ENCODE data around the gene PRTG. TPM values are rescaled to one million over a fixed set of nuclear protein-coding genes. Genes with fewer than 3 reads are reported as not detected.
A peak's percentile ranks its signal among the peaks of the same experiment; 100 is the strongest.
"Not testable (repeated sequence)": the region's sequence is repeated elsewhere in the genome, so short reads cannot be mapped to it uniquely, and the experiment has no call there.

Gene PRTG
- total and polyA plus RNA-seq, 3 experiments from 2014 or later = not detected

GRCh38 chr15:55613727-55614126 lies 129.2 kb downstream of the PRTG start:
- CTCF ChIA-PET = no interaction called here
- Mint-ChIP-seq H3K4me3 (no peak overlapping the region), H3K4me1 (no peaks in the 10 kb centered on the region), H3K27me3 (peaks cover 5 to 56% of the 10 kb centered on the region in 2 donors), H3K36me3 (no peaks in the 10 kb centered on the region), H3K27ac (no peak overlapping the region), H3K9me3 (peaks cover 0 to 3% (median 0%) of the 10 kb centered on the region in 5 donors)
- no peaks in the 10 kb centered on the region for H3K4me1 ChIP-seq (ENCODE audit: insufficient read depth, low read length)
- no peaks in the 10 kb centered on the region for H3K9me3 ChIP-seq (ENCODE audit: low read length)
- no peaks in the 10 kb centered on the region for H3K36me3 ChIP-seq (ENCODE audit: insufficient read depth, low read length)
- POLR2A ChIA-PET = no interaction called here
- H3K27ac ChIP-seq (ENCODE audit: low read depth, low read length) = no peak overlapping the region
- no peaks in the 10 kb centered on the region for H3K27me3 ChIP-seq (ENCODE audit: insufficient read depth, low read length, poor library complexity, severe bottlenecking)
- no peak for DNase-seq
- H3K4me3 ChIP-seq (ENCODE audit: low read length) = no peak overlapping the region

DNA sequence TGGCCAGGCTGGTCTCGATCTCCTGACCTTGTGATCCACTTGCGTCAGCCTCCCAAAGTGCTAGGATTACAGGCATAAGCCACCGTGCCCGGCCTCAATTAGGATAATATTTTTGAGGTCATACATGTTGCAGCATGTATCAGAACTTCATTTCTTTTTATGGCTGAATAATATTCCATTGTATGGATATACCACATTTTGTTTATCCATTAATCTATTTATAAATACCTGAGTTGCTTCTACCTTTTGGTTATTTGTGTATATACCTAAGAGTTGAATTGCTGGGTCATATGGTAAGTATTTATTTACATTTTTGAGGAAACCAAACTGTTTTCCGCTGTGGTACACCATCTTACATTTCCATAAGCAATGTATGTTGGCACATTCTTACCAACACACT lies 136.7 kb downstream of the PRTG start:
- POLR2A ChIA-PET = no interaction called here
- Histone ChIP-seq H3K4me3 (ENCODE audit: low read length) (no peak overlapping the region), H3K27ac (ENCODE audit: low read depth, low read length) (no peak overlapping the region), H3K9me3 (ENCODE audit: low read length) (no peaks in the 10 kb centered on the region), H3K36me3 (ENCODE audit: insufficient read depth, low read length) (no peaks in the 10 kb centered on the region), H3K27me3 (ENCODE audit: insufficient read depth, low read length, poor library complexity, severe bottlenecking) (no peaks in the 10 kb centered on the region), H3K4me1 (ENCODE audit: insufficient read depth, low read length) (no peaks in the 10 kb centered on the region)
- H3K27ac Mint-ChIP-seq = no peak overlapping the region
- no peak overlapping the region for H3K4me3 Mint-ChIP-seq
- peaks cover 0 to 2% (median 0%) of the 10 kb centered on the region in 3 donors for H3K36me3 Mint-ChIP-seq
- peaks cover 4 to 31% of the 10 kb centered on the region in 2 donors for H3K27me3 Mint-ChIP-seq
- CTCF ChIA-PET = no interaction called here
- peaks cover 3 to 18% (median 7%) of the 10 kb centered on the region in 5 donors for H3K9me3 Mint-ChIP-seq
- no peaks in the 10 kb centered on the region for H3K4me1 Mint-ChIP-seq
- DNase-seq = no peak

- H3K4me1 Mint-ChIP-seq = no peaks in the 10 kb centered on the region
- no peaks in the 10 kb centered on the region for H3K9me3 ChIP-seq (ENCODE audit: low read length)
- no peak overlapping the region for H3K4me3 Mint-ChIP-seq
- peaks cover under 1 to 6% (median 4%) of the 10 kb centered on the region in 5 donors for H3K9me3 Mint-ChIP-seq
- ChIA-PET POLR2A (no interaction called here), CTCF (no interaction called here)
- H3K27ac ChIP-seq (ENCODE audit: low read depth, low read length) = no peak overlapping the region
- H3K36me3 Mint-ChIP-seq = no peaks in the 10 kb centered on the region
- no peaks in the 10 kb centered on the region for H3K36me3 ChIP-seq (ENCODE audit: insufficient read depth, low read length)
- no peaks in the 10 kb centered on the region for H3K27me3 ChIP-seq (ENCODE audit: insufficient read depth, low read length, poor library complexity, severe bottlenecking)
- DNase-seq = no peak
- H3K27ac Mint-ChIP-seq = no peak overlapping the region
- H3K4me3 ChIP-seq (ENCODE audit: low read length) = no peak overlapping the region
- H3K4me1 ChIP-seq (ENCODE audit: insufficient read depth, low read length) = no peaks in the 10 kb centered on the region
- peaks cover 13 to 25% of the 10 kb centered on the region in 2 donors for H3K27me3 Mint-ChIP-seq
These were observed 141.6 kb downstream of the PRTG start for GRCh38 chr15:55601374-55601773.

DNA sequence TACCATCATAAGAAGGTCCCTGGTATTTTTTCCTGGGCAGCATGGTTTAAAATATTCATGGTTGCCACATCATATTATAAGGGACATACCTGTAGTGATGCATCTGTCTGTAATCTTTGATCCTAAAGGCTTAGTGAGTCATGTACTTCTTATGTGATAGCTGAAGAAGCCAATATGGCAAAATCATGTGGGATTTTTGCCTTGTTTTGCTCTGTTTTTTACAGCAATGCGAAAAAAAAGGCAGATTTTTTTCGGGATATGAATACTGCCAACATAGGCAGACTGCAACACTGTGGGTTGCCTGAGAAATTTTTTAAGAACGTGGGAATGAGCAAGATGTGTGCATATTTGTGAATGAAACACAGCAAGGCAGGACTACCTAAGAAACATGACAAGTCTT lies 143.5 kb downstream of the PRTG start:
- Mint-ChIP-seq H3K4me3 (no peak overlapping the region), H3K27me3 (peaks cover 10 to 30% of the 10 kb centered on the region in 2 donors), H3K27ac (no peak overlapping the region), H3K9me3 (peaks cover 0 to 4% (median 1%) of the 10 kb centered on the region in 5 donors), H3K4me1 (no peaks in the 10 kb centered on the region), H3K36me3 (no peaks in the 10 kb centered on the region)
- no peak overlapping the region for H3K4me3 ChIP-seq (ENCODE audit: low read length)
- ChIA-PET POLR2A (no interaction called here), CTCF (no interaction called here)
- no peak for DNase-seq
- H3K27ac ChIP-seq (ENCODE audit: low read depth, low read length) = no peak overlapping the region
- H3K4me1 ChIP-seq (ENCODE audit: insufficient read depth, low read length) = no peaks in the 10 kb centered on the region
- H3K36me3 ChIP-seq (ENCODE audit: insufficient read depth, low read length) = no peaks in the 10 kb centered on the region
- H3K9me3 ChIP-seq (ENCODE audit: low read length) = no peaks in the 10 kb centered on the region
- no peaks in the 10 kb centered on the region for H3K27me3 ChIP-seq (ENCODE audit: insufficient read depth, low read length, poor library complexity, severe bottlenecking)

GRCh38 chr15:55593019-55593418 lies 149.9 kb downstream of the PRTG start:
- H3K27me3 Mint-ChIP-seq = peaks cover 35 to 38% of the 10 kb centered on the region in 2 donors
- DNase-seq; H3K4me1 ChIP-seq (ENCODE audit: insufficient read depth, low read length); H3K4me3 ChIP-seq (ENCODE audit: low read length); H3K9me3 ChIP-seq (ENCODE audit: low read length); H3K27ac Mint-ChIP-seq; H3K4me3 Mint-ChIP-seq; H3K27ac ChIP-seq (ENCODE audit: low read depth, low read length); H3K9me3 Mint-ChIP-seq; H3K4me1 Mint-ChIP-seq; CTCF ChIA-PET; H3K36me3 Mint-ChIP-seq; POLR2A ChIA-PET; H3K36me3 ChIP-seq (ENCODE audit: insufficient read depth, low read length): not testable (repeated sequence)
- peaks cover 11% of the 10 kb centered on the region for H3K27me3 ChIP-seq (ENCODE audit: insufficient read depth, low read length, poor library complexity, severe bottlenecking)

- H3K27ac Mint-ChIP-seq = no peak overlapping the region
- H3K27me3 Mint-ChIP-seq = peaks cover 31 to 34% of the 10 kb centered on the region in 2 donors
- ChIA-PET CTCF (no interaction called here), POLR2A (no interaction called here)
- no peak overlapping the region for H3K4me3 ChIP-seq (ENCODE audit: low read length)
- H3K36me3 ChIP-seq (ENCODE audit: insufficient read depth, low read length) = no peaks in the 10 kb centered on the region
- DNase-seq = no peak
- no peak overlapping the region for H3K27ac ChIP-seq (ENCODE audit: low read depth, low read length)
- no peaks in the 10 kb centered on the region for H3K9me3 ChIP-seq (ENCODE audit: low read length)
- H3K36me3 Mint-ChIP-seq = peaks cover 0 to 1% (median 0%) of the 10 kb centered on the region in 3 donors
- H3K4me1 ChIP-seq (ENCODE audit: insufficient read depth, low read length) = no peaks in the 10 kb centered on the region
- H3K9me3 Mint-ChIP-seq = peaks cover 0 to 5% (median 2%) of the 10 kb centered on the region in 5 donors
- peaks cover 24% of the 10 kb centered on the region for H3K27me3 ChIP-seq (ENCODE audit: insufficient read depth, low read length, poor library complexity, severe bottlenecking)
- no peak overlapping the region for H3K4me3 Mint-ChIP-seq
- peaks cover 0 to 7% (median 0%) of the 10 kb centered on the region in 3 donors for H3K4me1 Mint-ChIP-seq
These were observed 152.2 kb downstream of the PRTG start for GRCh38 chr15:55590788-55591187.

GRCh38 chr15:55589287-55589686 lies 153.7 kb downstream of the PRTG start:
- Histone ChIP-seq H3K4me1 (ENCODE audit: insufficient read depth, low read length) (no peaks in the 10 kb centered on the region), H3K27ac (ENCODE audit: low read depth, low read length) (no peak overlapping the region), H3K9me3 (ENCODE audit: low read length) (no peaks in the 10 kb centered on the region), H3K27me3 (ENCODE audit: insufficient read depth, low read length, poor library complexity, severe bottlenecking) (peaks cover 29% of the 10 kb centered on the region), H3K4me3 (ENCODE audit: low read length) (no peak overlapping the region), H3K36me3 (ENCODE audit: insufficient read depth, low read length) (no peaks in the 10 kb centered on the region)
- Mint-ChIP-seq H3K27me3 (peaks cover 35 to 38% of the 10 kb centered on the region in 2 donors), H3K4me3 (peak overlapping the region; percentile 52 to 77 (median 72)), H3K27ac (no peak overlapping the region), H3K9me3 (peaks cover 0 to 5% (median 2%) of the 10 kb centered on the region in 5 donors), H3K36me3 (peaks cover 0 to 1% (median 0%) of the 10 kb centered on the region in 3 donors), H3K4me1 (peaks cover 0 to 7% (median 0%) of the 10 kb centered on the region in 3 donors)
- ChIA-PET CTCF (no interaction called here), POLR2A (interaction anchor here (0.7 kb wide), 1 partner anchor 430 kb away, joined by 3 read pairs; no protein-coding TSS in a partner anchor)
- DNase-seq = no peak

GRCh38 chr15:55588815-55589115 lies 154.2 kb downstream of the PRTG start:
- CTCF ChIA-PET = no interaction called here
- POLR2A ChIA-PET = no interaction called here
- H3K4me3 ChIP-seq (ENCODE audit: low read length) = no peak overlapping the region

More at GRCh38 chr15:55588815-55589115, 154.2 kb downstream of the PRTG start:
- peaks cover 0 to 1% (median 0%) of the 10 kb centered on the region in 3 donors for H3K36me3 Mint-ChIP-seq
- H3K36me3 ChIP-seq (ENCODE audit: insufficient read depth, low read length) = no peaks in the 10 kb centered on the region
- H3K4me3 Mint-ChIP-seq = peak overlapping the region; percentile 38 to 75 (median 71)
- peaks cover 0 to 7% (median 0%) of the 10 kb centered on the region in 3 donors for H3K4me1 Mint-ChIP-seq
- H3K27ac ChIP-seq (ENCODE audit: low read depth, low read length) = no peak overlapping the region
- H3K27me3 Mint-ChIP-seq = peaks cover 37 to 41% of the 10 kb centered on the region in 2 donors
- no peak overlapping the region for H3K27ac Mint-ChIP-seq
- H3K9me3 ChIP-seq (ENCODE audit: low read length) = no peaks in the 10 kb centered on the region
- H3K4me1 ChIP-seq (ENCODE audit: insufficient read depth, low read length) = no peaks in the 10 kb centered on the region
- H3K27me3 ChIP-seq (ENCODE audit: insufficient read depth, low read length, poor library complexity, severe bottlenecking) = peaks cover 29% of the 10 kb centered on the region
- peaks cover 0 to 5% (median 2%) of the 10 kb centered on the region in 5 donors for H3K9me3 Mint-ChIP-seq
- no peak for DNase-seq

Measured in CD8-positive, alpha-beta memory T cell (primary cell).